NB4 (cell line): ENCODE results near the gene POLR1B.

Experiments used
- POLR2A ChIP-seq: IDR thresholded peaks from 2 replicates; pipeline ENCODE4 v1.6.1; 2011; ENCODE audit warnings: mild to moderate bottlenecking; ENCODE audit not compliant: insufficient read length; ENCODE audit errors: extremely low read depth
- TF ChIP-seq, protein P1 (sequence below): IDR thresholded peaks from one replicate; pipeline ENCODE4 v1.5.1; 2012; ENCODE audit warnings: low read depth, low read length
- TF ChIP-seq, protein P2 (sequence below): IDR thresholded peaks from 2 replicates; pipeline ENCODE4 v1.6.1; 2011; ENCODE audit warnings: low read depth, low read length

DNA sequence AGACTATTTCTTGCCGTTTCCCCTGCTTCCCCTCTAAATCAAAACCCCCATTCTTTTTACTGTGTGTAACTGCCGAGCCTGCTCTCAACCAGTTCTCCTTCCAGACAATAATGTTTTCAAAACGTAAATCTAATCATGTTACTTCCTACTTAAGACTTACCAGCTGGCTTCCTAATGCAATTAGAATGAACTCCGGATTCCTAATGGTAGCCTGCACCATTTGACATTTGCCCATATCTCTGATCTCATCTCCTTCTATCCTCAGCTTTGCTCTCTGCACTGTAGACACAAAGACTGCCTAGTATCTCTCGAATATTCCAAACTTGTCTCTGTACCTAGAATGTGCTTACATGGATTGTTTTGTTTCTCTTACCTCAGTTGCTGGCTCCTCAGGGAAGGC lies 47.4 kb upstream of the POLR1B start:
- TF ChIP-seq, protein P1, sequence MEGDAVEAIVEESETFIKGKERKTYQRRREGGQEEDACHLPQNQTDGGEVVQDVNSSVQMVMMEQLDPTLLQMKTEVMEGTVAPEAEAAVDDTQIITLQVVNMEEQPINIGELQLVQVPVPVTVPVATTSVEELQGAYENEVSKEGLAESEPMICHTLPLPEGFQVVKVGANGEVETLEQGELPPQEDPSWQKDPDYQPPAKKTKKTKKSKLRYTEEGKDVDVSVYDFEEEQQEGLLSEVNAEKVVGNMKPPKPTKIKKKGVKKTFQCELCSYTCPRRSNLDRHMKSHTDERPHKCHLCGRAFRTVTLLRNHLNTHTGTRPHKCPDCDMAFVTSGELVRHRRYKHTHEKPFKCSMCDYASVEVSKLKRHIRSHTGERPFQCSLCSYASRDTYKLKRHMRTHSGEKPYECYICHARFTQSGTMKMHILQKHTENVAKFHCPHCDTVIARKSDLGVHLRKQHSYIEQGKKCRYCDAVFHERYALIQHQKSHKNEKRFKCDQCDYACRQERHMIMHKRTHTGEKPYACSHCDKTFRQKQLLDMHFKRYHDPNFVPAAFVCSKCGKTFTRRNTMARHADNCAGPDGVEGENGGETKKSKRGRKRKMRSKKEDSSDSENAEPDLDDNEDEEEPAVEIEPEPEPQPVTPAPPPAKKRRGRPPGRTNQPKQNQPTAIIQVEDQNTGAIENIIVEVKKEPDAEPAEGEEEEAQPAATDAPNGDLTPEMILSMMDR: no peak
- TF ChIP-seq POLR2A: no peak
- TF ChIP-seq, protein P2, sequence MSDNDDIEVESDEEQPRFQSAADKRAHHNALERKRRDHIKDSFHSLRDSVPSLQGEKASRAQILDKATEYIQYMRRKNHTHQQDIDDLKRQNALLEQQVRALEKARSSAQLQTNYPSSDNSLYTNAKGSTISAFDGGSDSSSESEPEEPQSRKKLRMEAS: no peak
